ENCODE measurements around the gene ETS2.

DNA sequence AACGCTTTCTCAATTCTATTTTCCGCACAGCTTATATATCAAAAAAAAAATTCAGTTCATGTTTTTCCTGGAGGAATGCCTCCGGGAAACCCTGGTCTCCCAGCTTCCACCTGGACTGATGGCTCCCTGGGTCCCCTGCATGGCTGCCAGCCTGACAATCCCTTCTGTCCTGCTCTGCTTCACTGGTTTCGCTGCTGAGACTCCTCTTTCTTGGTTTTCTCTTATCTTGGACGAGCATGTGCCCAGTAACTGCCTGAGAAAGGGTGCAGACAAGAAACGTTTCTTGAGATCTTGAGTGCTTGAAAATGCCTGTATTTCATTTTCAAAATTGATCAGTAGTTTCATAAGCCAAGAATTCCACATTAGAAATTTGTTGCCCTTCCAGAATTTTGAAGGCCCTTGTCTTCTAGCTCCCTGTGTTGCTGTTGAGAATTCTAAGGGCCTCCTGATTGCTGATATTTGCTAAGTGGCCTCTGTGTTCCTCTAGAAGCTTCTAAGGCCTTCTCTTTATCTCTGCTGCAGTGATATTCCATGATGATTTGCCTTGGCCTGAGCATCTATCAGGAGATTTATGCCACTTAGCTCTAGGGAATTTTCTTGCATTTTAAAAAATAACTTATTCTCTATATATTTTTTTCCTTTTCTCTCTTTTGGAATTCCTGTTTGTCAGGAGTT is 44.7 kb downstream of the ETS2 start:
- TF ChIP-seq, protein P1, sequence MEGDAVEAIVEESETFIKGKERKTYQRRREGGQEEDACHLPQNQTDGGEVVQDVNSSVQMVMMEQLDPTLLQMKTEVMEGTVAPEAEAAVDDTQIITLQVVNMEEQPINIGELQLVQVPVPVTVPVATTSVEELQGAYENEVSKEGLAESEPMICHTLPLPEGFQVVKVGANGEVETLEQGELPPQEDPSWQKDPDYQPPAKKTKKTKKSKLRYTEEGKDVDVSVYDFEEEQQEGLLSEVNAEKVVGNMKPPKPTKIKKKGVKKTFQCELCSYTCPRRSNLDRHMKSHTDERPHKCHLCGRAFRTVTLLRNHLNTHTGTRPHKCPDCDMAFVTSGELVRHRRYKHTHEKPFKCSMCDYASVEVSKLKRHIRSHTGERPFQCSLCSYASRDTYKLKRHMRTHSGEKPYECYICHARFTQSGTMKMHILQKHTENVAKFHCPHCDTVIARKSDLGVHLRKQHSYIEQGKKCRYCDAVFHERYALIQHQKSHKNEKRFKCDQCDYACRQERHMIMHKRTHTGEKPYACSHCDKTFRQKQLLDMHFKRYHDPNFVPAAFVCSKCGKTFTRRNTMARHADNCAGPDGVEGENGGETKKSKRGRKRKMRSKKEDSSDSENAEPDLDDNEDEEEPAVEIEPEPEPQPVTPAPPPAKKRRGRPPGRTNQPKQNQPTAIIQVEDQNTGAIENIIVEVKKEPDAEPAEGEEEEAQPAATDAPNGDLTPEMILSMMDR (IDR thresholded peaks at IDR 0.05): no peak
- TF ChIP-seq POLR2A (IDR thresholded peaks at IDR 0.05) (no peak), EP300 (IDR thresholded peaks at IDR 0.05) (no peak)

All from ovary (tissue), 3 donors.